ENCODE measurements around the gene MRPL38.

The MRPL38 gene

DNA sequence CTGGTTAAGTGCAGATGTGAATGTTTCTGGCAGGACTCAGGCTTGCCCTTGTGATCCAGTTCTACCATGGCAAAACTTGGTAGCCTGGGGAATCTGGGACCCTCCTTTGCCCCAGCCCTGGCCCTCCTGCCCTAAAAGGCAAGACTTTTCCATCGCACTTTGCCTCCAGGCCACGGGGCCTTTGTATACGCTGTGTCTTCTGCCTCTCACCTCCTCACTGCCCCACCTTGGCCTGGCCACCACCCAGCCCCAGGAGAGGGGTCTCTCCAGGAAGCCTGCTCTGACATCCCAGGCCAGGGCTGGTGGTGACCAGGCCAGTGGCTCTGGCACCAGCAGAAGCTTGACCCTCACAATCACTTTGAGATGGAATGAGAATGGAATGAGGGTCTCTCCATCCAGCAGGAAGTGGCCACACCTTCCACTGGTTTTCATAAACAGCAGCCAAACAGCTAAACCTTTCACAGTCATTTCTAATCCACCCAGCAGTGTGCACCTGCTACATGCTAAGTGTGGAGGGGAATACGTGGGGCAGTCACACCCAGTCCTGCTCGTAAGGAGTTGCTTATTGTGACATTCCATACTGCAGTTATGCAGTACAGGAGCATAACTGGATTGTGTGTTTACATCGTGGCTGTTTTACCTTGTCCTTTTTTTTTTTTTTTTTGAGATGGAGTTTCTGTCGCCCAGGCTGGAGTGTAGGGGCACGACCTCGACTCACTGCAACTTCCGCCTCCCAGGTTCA lies 1.6 kb upstream of the MRPL38 start:
- no peak overlapping the region for H3K4me3 ChIP-seq (replicated peaks; ENCODE audit: low read depth, low read length)
- DNase-seq (ENCODE audit: low read depth) = no peak
- TF ChIP-seq CTCF (IDR thresholded peaks at IDR 0.05; ENCODE audit: low read length, missing control alignments) = no peak

DNA sequence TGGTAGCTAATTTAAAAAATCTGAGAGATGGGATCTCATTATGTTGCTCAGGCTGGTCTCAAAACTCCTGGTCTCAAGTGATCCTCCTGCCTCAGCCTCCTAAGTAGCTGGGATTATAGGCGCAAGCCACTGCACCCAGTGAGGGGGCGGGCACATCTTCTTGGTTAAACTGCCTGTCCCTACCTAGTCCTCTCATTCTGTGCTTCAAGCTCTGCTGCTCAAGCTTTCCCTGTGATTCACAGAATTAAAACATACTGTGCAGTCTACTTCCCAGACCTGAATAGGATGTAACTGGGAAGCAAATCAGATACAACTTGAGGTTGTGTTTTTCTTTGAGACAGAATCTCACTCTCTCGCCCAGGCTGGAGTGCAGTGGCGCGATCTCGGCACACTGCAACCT lies 2.3 kb downstream of the MRPL38 start:
- no peak for TF ChIP-seq CTCF (IDR thresholded peaks at IDR 0.05; ENCODE audit: low read length, missing control alignments)
- DNase-seq (ENCODE audit: low read depth) = no peak
- H3K4me3 ChIP-seq (replicated peaks; ENCODE audit: low read depth, low read length) = no peak overlapping the region

- TF ChIP-seq CTCF (IDR thresholded peaks at IDR 0.05; ENCODE audit: low read length, missing control alignments) = no peak
- H3K4me3 ChIP-seq (replicated peaks; ENCODE audit: low read depth, low read length) = no peak overlapping the region
- no peak for DNase-seq (ENCODE audit: low read depth)
These were observed 3.0 kb downstream of the MRPL38 start for GRCh38 chr17:75901727-75902126.

DNA sequence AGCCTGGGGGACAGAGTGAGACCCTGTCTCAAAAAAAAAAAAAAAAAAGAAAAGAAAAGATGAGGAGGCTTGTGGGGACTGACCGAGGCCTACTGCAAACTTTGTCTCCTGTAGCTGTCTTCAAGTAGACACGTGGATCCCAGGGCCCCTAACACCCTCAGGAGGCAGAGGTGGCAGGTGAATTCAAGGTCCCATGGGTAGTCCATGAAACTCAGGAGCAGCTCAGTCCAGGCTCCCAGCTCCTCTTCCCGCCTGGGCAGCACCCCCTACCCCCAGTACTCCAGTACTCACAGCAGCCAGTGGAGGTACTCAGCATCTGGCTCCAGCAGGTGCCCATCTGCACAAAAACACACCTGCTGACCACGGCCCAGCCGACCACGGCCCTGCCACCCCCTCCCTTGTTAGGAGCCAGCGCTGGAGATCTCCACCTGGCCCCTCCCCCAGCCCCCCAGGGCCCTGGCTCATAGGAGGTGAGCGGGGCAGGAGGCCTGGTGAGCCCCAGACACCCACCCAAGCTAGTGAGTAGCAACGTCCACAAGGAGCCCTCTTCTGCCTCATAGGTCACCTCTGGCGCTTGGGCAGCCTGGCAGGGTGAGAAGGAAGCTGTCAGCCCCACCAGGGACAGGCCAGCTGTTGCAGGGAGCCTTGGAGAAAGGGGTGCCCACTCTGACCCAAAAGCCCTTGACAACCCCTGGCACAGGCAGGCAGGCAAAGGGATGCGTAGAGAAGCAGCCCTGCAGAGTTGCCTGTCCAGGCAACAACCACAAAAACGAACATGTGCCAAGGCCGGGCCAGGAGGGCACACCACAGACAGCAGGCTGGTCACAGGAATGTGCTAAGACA lies 3.8 kb downstream of the MRPL38 start:
- no peak for TF ChIP-seq CTCF (IDR thresholded peaks at IDR 0.05; ENCODE audit: low read length, missing control alignments)
- no peak for DNase-seq (ENCODE audit: low read depth)
- no peak overlapping the region for H3K4me3 ChIP-seq (replicated peaks; ENCODE audit: low read depth, low read length)

- no peak for DNase-seq (ENCODE audit: low read depth)
- H3K4me3 ChIP-seq (replicated peaks; ENCODE audit: low read depth, low read length) = no peak overlapping the region
- TF ChIP-seq CTCF (IDR thresholded peaks at IDR 0.05; ENCODE audit: low read length, missing control alignments) = no peak
These were observed 4.8 kb downstream of the MRPL38 start for GRCh38 chr17:75899767-75900468.

DNA sequence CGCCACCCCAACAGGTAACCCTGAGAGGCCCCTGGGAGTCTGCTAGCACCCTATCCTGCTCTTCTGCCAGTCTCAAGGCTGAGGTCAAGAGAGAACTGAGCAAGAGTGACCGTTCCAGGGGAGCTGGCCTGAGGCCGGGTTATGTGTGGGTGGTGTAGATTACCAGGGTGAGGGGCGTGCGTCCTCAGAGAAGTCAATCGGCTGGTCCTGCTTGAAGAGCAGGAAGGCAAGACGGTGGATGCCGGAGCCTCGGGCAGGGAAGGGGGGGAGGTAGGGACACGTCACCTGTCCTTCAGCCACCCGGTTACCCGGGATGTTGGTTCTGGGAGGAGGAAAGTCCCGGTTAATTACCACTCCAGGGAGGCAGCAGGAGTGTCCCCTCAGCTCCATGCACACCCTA lies 5.3 kb downstream of the MRPL38 start:
- DNase-seq (ENCODE audit: low read depth) = no peak
- TF ChIP-seq CTCF (IDR thresholded peaks at IDR 0.05; ENCODE audit: low read length, missing control alignments) = no peak
- no peak overlapping the region for H3K4me3 ChIP-seq (replicated peaks; ENCODE audit: low read depth, low read length)
